Mammary epithelial cell (primary cell): ENCODE data around the gene FUCA2.

Source experiments
- CTCF ChIP-seq, 2 donors: IDR thresholded peaks in 1 of 2; conservative IDR thresholded peaks in 1 of 2; 2 replicates each; pipeline ENCODE4 v1.5.1; 2011 to 2012; ENCODE audit warnings: inconsistent platforms in 2 of 2, low read length in 2 of 2, mild to moderate bottlenecking in 2 of 2, control low read depth in 1 of 2, low read depth in 1 of 2; ENCODE audit not compliant: insufficient read depth in 1 of 2; ENCODE audit errors: extremely low read depth in 1 of 2
- EZH2 ChIP-seq: IDR thresholded peaks from 2 replicates; pipeline ENCODE4 v1.6.1; 2012; ENCODE audit warnings: low read length, inconsistent platforms, borderline replicate concordance

GRCh38 chr6:143516690-143517446 is 5.3 kb upstream of the FUCA2 start:
- TF ChIP-seq CTCF (conservative IDR thresholded peaks at IDR 0.05 in 1 of 2, IDR thresholded peaks at IDR 0.05 in 1 of 2; ENCODE audit: extremely low read depth in 1 of 2, insufficient read depth in 1 of 2, low read depth in 1 of 2, low read length in 2 of 2) (no peak), EZH2 (no peak)
